Stimulated activated CD8-positive, alpha-beta memory T cell treated with anti-CD3 and anti-CD28 coated beads, Interleukin-2, amount 100 ng/mL, for 1 hour (primary cell): ENCODE data around the gene TSEN54.

Experiments
- DNase-seq, 2 donors: peaks; one replicate each; pipeline ENCODE4 v3.0.0-alpha.2; 2020; ENCODE audit warnings: low read depth in 2 of 2

TSEN54 gene

GRCh38 chr17:75488693-75489510 lies 27.4 kb upstream of the TSEN54 start:
- DNase-seq: no peak

- no peak for DNase-seq
Measured at GRCh38 chr17:75489511-75489955, 26.8 kb upstream of the TSEN54 start.

- DNase-seq: no peak
Measured at GRCh38 chr17:75490173-75490743, 26.1 kb upstream of the TSEN54 start.

- no peak for DNase-seq
Measured at GRCh38 chr17:75490953-75491649, 25.2 kb upstream of the TSEN54 start.

GRCh38 chr17:75491680-75492079 lies 24.6 kb upstream of the TSEN54 start:
- no peak for DNase-seq

GRCh38 chr17:75492555-75493168 lies 23.7 kb upstream of the TSEN54 start:
- DNase-seq: no peak

- no peak for DNase-seq
Measured at GRCh38 chr17:75493476-75494129, 22.7 kb upstream of the TSEN54 start.

- no peak for DNase-seq
Measured at GRCh38 chr17:75494326-75494877, 21.9 kb upstream of the TSEN54 start.

- no peak for DNase-seq
Measured at GRCh38 chr17:75496005-75496404, 20.3 kb upstream of the TSEN54 start.

- no peak for DNase-seq
Measured at GRCh38 chr17:75498039-75498725, 18.1 kb upstream of the TSEN54 start.

GRCh38 chr17:75498726-75499213 lies 17.6 kb upstream of the TSEN54 start:
- DNase-seq: no peak

GRCh38 chr17:75499313-75500022 lies 16.9 kb upstream of the TSEN54 start:
- DNase-seq: no peak

GRCh38 chr17:75500419-75501216 lies 15.7 kb upstream of the TSEN54 start:
- DNase-seq: no peak

GRCh38 chr17:75501378-75502071 lies 14.8 kb upstream of the TSEN54 start:
- no peak for DNase-seq

GRCh38 chr17:75502072-75502720 lies 14.1 kb upstream of the TSEN54 start:
- DNase-seq: no peak

GRCh38 chr17:75502721-75503329 lies 13.5 kb upstream of the TSEN54 start:
- DNase-seq: no peak

- no peak for DNase-seq
Measured at GRCh38 chr17:75503337-75503950, 12.9 kb upstream of the TSEN54 start.
